PC-9 (cell line): Measurements from ENCODE around the gene SUPV3L1. TPM values are rescaled to one million over a fixed set of nuclear protein-coding genes. Genes with fewer than 3 reads are reported as not detected.

ENCODE experiments used
- BruUV-seq: library from RNA; stranded (reverse); fragments of 400-500 nt; replicated peaks from 2 replicates; lab custom pipeline; 2021; lab: Mats Ljungman, UMichigan
- CTCF ChIA-PET: fragments of 300-600 bp; sonication (Branson Sonifier 250); formaldehyde crosslinking; loops from one replicate; lab custom pipeline; 2022; ENCODE audit warnings: antibody characterized with exemption; lab: Charles Lee
- POLR2A ChIA-PET: fragments of 300-600 bp; sonication (Branson Sonifier 250); formaldehyde crosslinking; loops from one replicate; lab custom pipeline; 2022; ENCODE audit warnings: antibody characterized with exemption; ENCODE audit not compliant: unreplicated experiment; lab: Charles Lee
- DNase-seq, 2 experiments: peaks; one replicate each; pipeline versions ENCODE4 v3.0.0 to v3.0.0-alpha.2; 2015 to 2022; ENCODE audit warnings: mixed read lengths in 1 of 2
- H2AFZ ChIP-seq: fragments of 200-600 bp; sonication (generic); 2 replicates; pipeline ENCODE4 v1.8.1; 2017; ENCODE audit warnings: antibody characterized with exemption
- H3F3A ChIP-seq: fragments of 200-600 bp; sonication (generic); 2 replicates; pipeline ENCODE4 v1.8.1; 2017; ENCODE audit warnings: antibody characterized with exemption, mild to moderate bottlenecking, low read depth; ENCODE audit not compliant: insufficient read depth
- H3K27ac ChIP-seq: fragments of 200-600 bp; sonication (generic); 2 replicates; pipeline ENCODE4 v1.6.1; 2016; ENCODE audit warnings: mixed run types
- H3K27me3 ChIP-seq: fragments of 200-600 bp; sonication (generic); 2 replicates; pipeline ENCODE4 v1.6.1; 2016; ENCODE audit warnings: low read depth, mixed run types; ENCODE audit not compliant: insufficient read depth
- H3K36me3 ChIP-seq: fragments of 200-600 bp; sonication (generic); 2 replicates; pipeline ENCODE4 v1.6.1; 2016; ENCODE audit warnings: low read depth, mixed run types
- H3K4me1 ChIP-seq: fragments of 200-600 bp; sonication (generic); replicated peaks from 2 replicates; pipeline ENCODE4 v1.6.1; 2016; ENCODE audit warnings: mixed run types; ENCODE audit not compliant: insufficient read depth
- H3K4me2 ChIP-seq: fragments of 200-600 bp; sonication (generic); 2 replicates; pipeline ENCODE4 v1.6.1; 2017; ENCODE audit warnings: mixed run types
- H3K4me3 ChIP-seq: fragments of 200-600 bp; sonication (generic); 2 replicates; pipeline ENCODE4 v1.6.1; 2016; ENCODE audit warnings: mixed run types
- H3K79me2 ChIP-seq: fragments of 200-600 bp; sonication (generic); 2 replicates; pipeline ENCODE4 v1.6.1; 2017; ENCODE audit warnings: low read depth, mixed run types
- H3K9me2 ChIP-seq: fragments of 200-600 bp; sonication (generic); 2 replicates; pipeline ENCODE4 v1.8.1; 2017; ENCODE audit warnings: mild to moderate bottlenecking; ENCODE audit not compliant: insufficient read depth
- H3K9me3 ChIP-seq: fragments of 200-600 bp; sonication (generic); 2 replicates; pipeline ENCODE4 v1.8.1; 2016; ENCODE audit warnings: low read depth; ENCODE audit not compliant: insufficient read depth
- H4K20me1 ChIP-seq: fragments of 200-600 bp; sonication (generic); 2 replicates; pipeline ENCODE4 v1.8.1; 2017; ENCODE audit not compliant: insufficient read depth
- EZH2 ChIP-seq: fragments of 200-600 bp; sonication (generic); IDR thresholded peaks from 2 replicates; pipeline ENCODE4 v1.8.0; 2017; ENCODE audit warnings: antibody characterized with exemption, low read depth
- intact Hi-C: fragments of 100-400 bp; cut with micrococcal nuclease; formaldehyde crosslinking; loops from one replicate; pipeline ENCODE4 v1.10.0; 2022; ENCODE audit not compliant: unreplicated experiment
- total RNA-seq: library from RNA; stranded (reverse); gene quantifications from 2 replicates; pipeline ENCODE4 v1.2.3, GENCODE V29; 2021
- TF ChIP-seq, protein P1 (sequence below): fragments of 200-600 bp; sonication (generic); conservative IDR thresholded peaks from 2 replicates; pipeline ENCODE4 v1.6.1; 2017; ENCODE audit warnings: mixed run types, antibody characterized with exemption, mild to moderate bottlenecking, moderate library complexity

Gene SUPV3L1
- total RNA-seq, 1 experiment from 2014 or later, result 55.7 TPM

DNA sequence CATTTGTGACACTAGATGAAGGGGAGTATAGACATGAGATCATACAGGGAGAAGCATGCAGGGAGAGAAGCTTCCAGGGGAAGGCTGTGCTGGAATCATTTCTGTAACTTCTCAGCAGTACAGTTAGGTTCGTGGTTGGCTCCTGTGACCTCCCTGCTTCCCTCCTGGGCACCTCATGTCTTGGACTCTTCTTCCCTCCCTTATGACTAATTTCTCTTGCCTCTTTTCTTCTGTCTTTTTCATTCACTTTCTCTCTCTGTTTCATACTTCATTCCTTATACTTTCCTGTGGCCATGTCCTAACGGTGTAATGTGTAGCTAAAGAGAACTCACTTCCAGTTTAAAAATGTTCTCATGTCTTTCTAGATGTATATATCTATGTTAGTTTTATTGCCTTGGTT is 21.0 kb downstream of the SUPV3L1 start:
- H4K20me1 ChIP-seq, result no peaks in the 10 kb centered on the region
- H3K36me3 ChIP-seq, result peaks cover 29% of the 10 kb centered on the region
- no peak overlapping the region for H3K4me3 ChIP-seq
- ChIA-PET CTCF (interaction anchor here (0.6 kb wide), 1 partner anchor 409 kb away, joined by 3 read pairs; no protein-coding TSS in a partner anchor), POLR2A (no interaction called here)
- H2AFZ ChIP-seq, result no peak overlapping the region
- no peak for DNase-seq
- no peaks in the 10 kb centered on the region for H3K4me1 ChIP-seq
- H3K27me3 ChIP-seq, result no peaks in the 10 kb centered on the region
- no peaks in the 10 kb centered on the region for H3K9me3 ChIP-seq
- peaks cover 11% of the 10 kb centered on the region; the same call in 1 of the 2 replicates for H3F3A ChIP-seq
- no TSS peak for BruUV-seq
- H3K27ac ChIP-seq, result no peak overlapping the region
- no peaks in the 10 kb centered on the region for H3K79me2 ChIP-seq
- no peak overlapping the region for H3K4me2 ChIP-seq
- H3K9me2 ChIP-seq, result no peaks in the 10 kb centered on the region
- TF ChIP-seq, protein P1, sequence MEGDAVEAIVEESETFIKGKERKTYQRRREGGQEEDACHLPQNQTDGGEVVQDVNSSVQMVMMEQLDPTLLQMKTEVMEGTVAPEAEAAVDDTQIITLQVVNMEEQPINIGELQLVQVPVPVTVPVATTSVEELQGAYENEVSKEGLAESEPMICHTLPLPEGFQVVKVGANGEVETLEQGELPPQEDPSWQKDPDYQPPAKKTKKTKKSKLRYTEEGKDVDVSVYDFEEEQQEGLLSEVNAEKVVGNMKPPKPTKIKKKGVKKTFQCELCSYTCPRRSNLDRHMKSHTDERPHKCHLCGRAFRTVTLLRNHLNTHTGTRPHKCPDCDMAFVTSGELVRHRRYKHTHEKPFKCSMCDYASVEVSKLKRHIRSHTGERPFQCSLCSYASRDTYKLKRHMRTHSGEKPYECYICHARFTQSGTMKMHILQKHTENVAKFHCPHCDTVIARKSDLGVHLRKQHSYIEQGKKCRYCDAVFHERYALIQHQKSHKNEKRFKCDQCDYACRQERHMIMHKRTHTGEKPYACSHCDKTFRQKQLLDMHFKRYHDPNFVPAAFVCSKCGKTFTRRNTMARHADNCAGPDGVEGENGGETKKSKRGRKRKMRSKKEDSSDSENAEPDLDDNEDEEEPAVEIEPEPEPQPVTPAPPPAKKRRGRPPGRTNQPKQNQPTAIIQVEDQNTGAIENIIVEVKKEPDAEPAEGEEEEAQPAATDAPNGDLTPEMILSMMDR, result no peak
- TF ChIP-seq EZH2, result no peak
- intact Hi-C loops, result no loop called here

DNA sequence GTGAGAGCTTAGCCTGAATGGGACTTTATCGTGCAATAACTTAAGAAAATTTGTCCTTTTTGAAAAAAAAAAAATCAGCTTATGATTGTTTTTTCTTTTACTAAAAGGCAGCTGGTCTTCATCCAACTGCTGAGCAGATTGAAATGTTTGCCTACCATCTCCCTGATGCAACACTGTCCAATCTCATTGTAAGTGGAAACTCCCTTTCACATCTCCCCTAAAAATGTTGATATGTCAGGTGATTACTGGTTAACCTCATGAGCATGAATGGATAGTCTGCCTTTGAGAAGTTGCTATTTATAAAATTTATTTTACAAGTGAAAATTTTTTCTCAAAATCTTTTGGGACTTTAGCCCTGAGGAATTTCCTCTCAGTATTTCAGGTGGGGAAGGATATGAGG is 22.3 kb downstream of the SUPV3L1 start:
- H3K4me2 ChIP-seq, result no peak overlapping the region
- peaks cover 14% of the 10 kb centered on the region; the same call in 1 of the 2 replicates for H3F3A ChIP-seq
- POLR2A ChIA-PET, result no interaction called here
- no peaks in the 10 kb centered on the region for H3K9me3 ChIP-seq
- no peaks in the 10 kb centered on the region for H3K4me1 ChIP-seq
- no peak for TF ChIP-seq EZH2
- TF ChIP-seq, protein P1, result no peak
- no peak overlapping the region for H2AFZ ChIP-seq
- H3K27me3 ChIP-seq, result no peaks in the 10 kb centered on the region
- no peaks in the 10 kb centered on the region for H3K79me2 ChIP-seq
- peaks cover 28% of the 10 kb centered on the region for H3K36me3 ChIP-seq
- no peak for DNase-seq
- H3K27ac ChIP-seq, result peak overlapping the region; percentile 37; the same call in 1 of the 2 replicates
- CTCF ChIA-PET, result interaction anchor here (0.6 kb wide), 1 partner anchor 193 kb away, joined by 3 read pairs; no protein-coding TSS in a partner anchor
- BruUV-seq, result no TSS peak
- no peaks in the 10 kb centered on the region for H4K20me1 ChIP-seq
- H3K4me3 ChIP-seq, result no peak overlapping the region
- H3K9me2 ChIP-seq, result no peaks in the 10 kb centered on the region
- intact Hi-C loops, result no loop called here

DNA sequence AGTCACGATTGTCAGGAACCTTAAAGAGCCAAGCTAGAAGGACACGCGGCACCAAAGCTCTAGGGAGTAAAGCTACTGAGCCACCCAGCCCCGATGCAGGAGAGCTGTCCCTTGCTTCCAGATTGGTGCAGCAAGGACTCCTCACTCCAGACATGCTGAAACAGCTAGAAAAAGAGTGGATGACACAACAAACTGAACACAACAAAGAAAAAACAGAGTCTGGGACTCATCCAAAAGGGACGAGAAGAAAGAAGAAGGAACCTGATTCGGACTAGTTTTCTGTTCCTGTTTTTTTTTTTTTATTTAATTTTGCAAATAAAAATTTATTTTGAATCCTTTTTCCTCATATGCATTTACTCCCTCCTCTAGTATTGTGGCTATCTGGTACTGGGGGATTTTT is 28.7 kb downstream of the SUPV3L1 start:
- no peaks in the 10 kb centered on the region for H3K4me1 ChIP-seq
- no peaks in the 10 kb centered on the region for H3K27me3 ChIP-seq
- no peak overlapping the region for H3K4me3 ChIP-seq
- no peak overlapping the region for H3K27ac ChIP-seq
- no TSS peak for BruUV-seq
- TF ChIP-seq, protein P1, result no peak
- TF ChIP-seq EZH2, result no peak
- H4K20me1 ChIP-seq, result no peaks in the 10 kb centered on the region
- H3F3A ChIP-seq, result peaks cover 16% of the 10 kb centered on the region
- peaks cover 31% of the 10 kb centered on the region for H3K36me3 ChIP-seq
- no peaks in the 10 kb centered on the region for H3K9me2 ChIP-seq
- H3K9me3 ChIP-seq, result no peaks in the 10 kb centered on the region
- H3K79me2 ChIP-seq, result no peaks in the 10 kb centered on the region
- ChIA-PET POLR2A (no interaction called here), CTCF (no interaction called here)
- no peak overlapping the region for H2AFZ ChIP-seq
- intact Hi-C loops, result no loop called here
- DNase-seq, result no peak
- H3K4me2 ChIP-seq, result no peak overlapping the region
